HCT116 (cell line): ENCODE data around the gene IMMP2L. TPM values are rescaled to one million over a fixed set of nuclear protein-coding genes. Genes with fewer than 3 reads are reported as not detected.

ENCODE experiments used
- ATAC-seq: fragments of 200-7000 bp; cut with Tn5 transposase; 2 replicates; pipeline ENCODE4 v1.9.1; 2020; ENCODE audit warnings: mild to moderate bottlenecking, moderate library complexity
- BruUV-seq: library from RNA; stranded (reverse); fragments of 400-500 nt; replicated peaks from 2 replicates; lab custom pipeline; 2021; lab: Mats Ljungman, UMichigan
- CTCF ChIA-PET: fragments of 300-600 bp; sonication (Branson Sonifier 250); formaldehyde crosslinking; loops from one replicate; lab custom pipeline; 2021; ENCODE audit warnings: antibody characterized with exemption; lab: Charles Lee
- POLR2A ChIA-PET: fragments of 300-600, 350-600 bp; sonication (Branson Sonifier 250); formaldehyde crosslinking; loops from one replicate; lab custom pipeline; 2021; ENCODE audit warnings: antibody characterized with exemption; lab: Charles Lee
- RAD21 ChIA-PET, 2 experiments: fragments of 300-600 bp; sonication (Branson Sonifier 250); formaldehyde crosslinking; loops; one replicate each; lab custom pipeline; 2023; ENCODE audit warnings: low total read pairs in 2 of 2; ENCODE audit not compliant: uncharacterized antibody in 2 of 2, unreplicated experiment in 2 of 2, low non-redundant PET in 1 of 2; lab: Charles Lee
- DNase-seq: peaks from one replicate; pipeline ENCODE4 v3.0.0-alpha.2; 2010; ENCODE audit warnings: low read depth, low spot score
- H2AFZ ChIP-seq: fragments of 200-600 bp; shearing (Covaris generic), sonication (generic); 2 replicates; pipeline ENCODE4 v1.6.1; 2017; ENCODE audit warnings: low read depth, mixed run types, mixed read lengths, antibody characterized with exemption, low read length; ENCODE audit not compliant: poor library complexity, severe bottlenecking
- H3K27ac ChIP-seq: 2 replicates; pipeline ENCODE4 v1.5.1; 2012; ENCODE audit warnings: low read depth, low read length
- H3K27me3 ChIP-seq: fragments of 200-600 bp; sonication (generic); 2 replicates; pipeline ENCODE4 v1.6.1; 2016; ENCODE audit warnings: mixed run types, low read length, mixed read lengths; ENCODE audit not compliant: insufficient read depth
- H3K36me3 ChIP-seq, 2 experiments: fragments of 200-500 bp in 1 of 2; fragments of 200-600 bp in 1 of 2; sonication (Bioruptor generic) in 1 of 2; sonication (generic) in 1 of 2; 2 replicates each; pipeline versions ENCODE4 v1.5.1 to v1.6.1; 2014 to 2016; ENCODE audit warnings: low read length in 2 of 2, inconsistent platforms in 1 of 2, mixed read lengths in 1 of 2, mixed run types in 1 of 2; ENCODE audit not compliant: insufficient read depth in 2 of 2, control insufficient read depth in 1 of 2
- H3K4me1 ChIP-seq, 2 experiments: fragments of 200-600 bp in 1 of 2; sonication (generic) in 1 of 2; 2 replicates each; pipeline versions ENCODE4 v1.5.1 to v1.6.1; 2012 to 2017; ENCODE audit warnings: low read length in 2 of 2, inconsistent platforms in 1 of 2, mild to moderate bottlenecking in 1 of 2, mixed read lengths in 1 of 2, mixed run types in 1 of 2, moderate library complexity in 1 of 2; ENCODE audit not compliant: insufficient read depth in 2 of 2, control insufficient read depth in 1 of 2
- H3K4me2 ChIP-seq: fragments of 200-600 bp; sonication (generic); 2 replicates; pipeline ENCODE4 v1.6.1; 2017; ENCODE audit warnings: mixed run types, low read length, mixed read lengths
- H3K4me3 ChIP-seq, 2 experiments: fragments of 200-600 bp in 1 of 2; sonication (generic) in 1 of 2; replicated peaks in 1 of 2; 2 replicates each; pipeline ENCODE4 v1.5.1; 2011 to 2016; ENCODE audit warnings: low read length in 2 of 2, control low read depth in 1 of 2, low read depth in 1 of 2, mild to moderate bottlenecking in 1 of 2, mixed read lengths in 1 of 2, mixed run types in 1 of 2
- H3K79me2 ChIP-seq: fragments of 200-600 bp; sonication (generic); 2 replicates; pipeline ENCODE4 v1.6.1; 2017; ENCODE audit warnings: mild to moderate bottlenecking, mixed run types, low read length, moderate library complexity, mixed read lengths; ENCODE audit not compliant: insufficient read depth
- H3K9ac ChIP-seq: fragments of 200-600 bp; sonication (generic); 2 replicates; pipeline ENCODE4 v1.6.1; 2016; ENCODE audit warnings: low read length, mixed read lengths
- H3K9me2 ChIP-seq: fragments of 200-600 bp; sonication (generic), shearing (Covaris generic); 2 replicates; pipeline ENCODE4 v1.6.1; 2017; ENCODE audit warnings: mixed run types, mild to moderate bottlenecking, moderate library complexity; ENCODE audit not compliant: insufficient read depth
- H3K9me3 ChIP-seq, 2 experiments: fragments of 200-500 bp in 1 of 2; fragments of 200-600 bp in 1 of 2; sonication (Bioruptor generic) in 1 of 2; sonication (generic) in 1 of 2; 2 replicates each; pipeline ENCODE4 v1.6.1; 2014 to 2017; ENCODE audit warnings: low read length in 2 of 2, mixed read lengths in 2 of 2, inconsistent platforms in 1 of 2, low read depth in 1 of 2, mild to moderate bottlenecking in 1 of 2, mixed run types in 1 of 2, moderate library complexity in 1 of 2; ENCODE audit not compliant: control insufficient read depth in 1 of 2, insufficient read depth in 1 of 2
- H4K20me1 ChIP-seq: fragments of 200-600 bp; sonication (generic), shearing (Covaris generic); 2 replicates; pipeline ENCODE4 v1.6.1; 2017; ENCODE audit warnings: mixed run types, mild to moderate bottlenecking, moderate library complexity; ENCODE audit not compliant: insufficient read depth
- ATF3 ChIP-seq: IDR thresholded peaks from 2 replicates; pipeline ENCODE4 v1.6.1; 2012
- CEBPB ChIP-seq: IDR thresholded peaks from 2 replicates; pipeline ENCODE4 v1.6.1; 2012; ENCODE audit warnings: low read depth
- CTCF ChIP-seq, 3 experiments: fragments of 200-600 bp in 1 of 3; sonication (generic) in 1 of 3; IDR thresholded peaks in 2 of 3; conservative IDR thresholded peaks in 1 of 3; 2 replicates each; pipeline ENCODE4 v1.5.1; 2012 to 2017; ENCODE audit warnings: low read depth in 2 of 3, low read length in 2 of 3, antibody characterized with exemption in 1 of 3, borderline replicate concordance in 1 of 3, control low read depth in 1 of 3, mild to moderate bottlenecking in 1 of 3, mixed read lengths in 1 of 3, mixed run types in 1 of 3, moderate library complexity in 1 of 3; ENCODE audit not compliant: insufficient read depth in 1 of 3
- EGR1 ChIP-seq: IDR thresholded peaks from 2 replicates; pipeline ENCODE4 v1.6.1; 2012; ENCODE audit warnings: low read depth
- ELF1 ChIP-seq: IDR thresholded peaks from 2 replicates; pipeline ENCODE4 v1.6.1; 2012; ENCODE audit warnings: low read depth, borderline replicate concordance
- EZH2phosphoT487 ChIP-seq: fragments of 200-600 bp; IDR thresholded peaks from 2 replicates; pipeline ENCODE4 v1.6.1; 2018; ENCODE audit warnings: antibody characterized with exemption, borderline replicate concordance
- FOSL1 ChIP-seq: IDR thresholded peaks from 2 replicates; pipeline ENCODE4 v1.6.1; 2012; ENCODE audit warnings: low read depth
- POLR2A ChIP-seq: IDR thresholded peaks from 2 replicates; pipeline ENCODE4 v1.7.0; 2011; ENCODE audit warnings: borderline replicate concordance; ENCODE audit not compliant: insufficient read depth, insufficient read length; ENCODE audit errors: extremely low read depth
- POLR2AphosphoS5 ChIP-seq: IDR thresholded peaks from 2 replicates; pipeline ENCODE4 v1.6.1; 2011; ENCODE audit warnings: mild to moderate bottlenecking, low read depth, low read length, moderate library complexity
- REST ChIP-seq: IDR thresholded peaks from 2 replicates; pipeline ENCODE4 v1.6.1; 2012; ENCODE audit warnings: low read depth
- SIN3A ChIP-seq: IDR thresholded peaks from 2 replicates; pipeline ENCODE4 v1.6.1; 2012; ENCODE audit warnings: low read depth
- SP1 ChIP-seq: IDR thresholded peaks from 2 replicates; pipeline ENCODE4 v1.6.1; 2012; ENCODE audit warnings: low read depth
- SRF ChIP-seq: IDR thresholded peaks from 2 replicates; pipeline ENCODE4 v1.6.1; 2012; ENCODE audit warnings: low read depth
- TCF7L2 ChIP-seq: IDR thresholded peaks from 2 replicates; pipeline ENCODE4 v1.7.0; 2011; ENCODE audit warnings: borderline replicate concordance, inconsistent platforms; ENCODE audit not compliant: insufficient read depth, insufficient read length; ENCODE audit errors: extremely low read depth
- ZNF274 ChIP-seq: fragments of 200-500 bp; sonication (Bioruptor generic); IDR thresholded peaks from 2 replicates; pipeline ENCODE4 v1.6.1; 2014; ENCODE audit warnings: mild to moderate bottlenecking, low read depth, low read length, inconsistent platforms
- intact Hi-C: fragments of 100-400 bp; cut with micrococcal nuclease; formaldehyde crosslinking; loops from 2 replicates; pipeline ENCODE4 v1.10.0; 2022
- total RNA-seq: library from RNA; stranded (reverse); gene quantifications from one replicate; pipeline ENCODE4 v1.2.1, GENCODE V29; 2021; ENCODE audit not compliant: unreplicated experiment
- TF ChIP-seq, protein P1 (sequence below): IDR thresholded peaks from 2 replicates; pipeline ENCODE4 v1.6.1; 2012

IMMP2L gene
- total RNA-seq, 1 experiment from 2014 or later, result 21.1 TPM

GRCh38 chr7:110861163-110861562, 701.1 kb downstream of the IMMP2L start:
- no peaks in the 10 kb centered on the region for H3K36me3 ChIP-seq
- TF ChIP-seq SP1 (no peak), ZNF274 (no peak)
- TF ChIP-seq, all 23 proteins: peak for 0
- H3K4me3 ChIP-seq, result no peak overlapping the region
- H3K9me2 ChIP-seq, result no peaks in the 10 kb centered on the region
- H4K20me1 ChIP-seq, result no peaks in the 10 kb centered on the region
- BruUV-seq, result no TSS peak
- no peak overlapping the region for H3K9ac ChIP-seq
- H2AFZ ChIP-seq, result no peak overlapping the region
- ChIA-PET POLR2A (no interaction called here), RAD21 (no interaction called here), CTCF (no interaction called here)
- DNase-seq, result no peak
- intact Hi-C loops, result no loop called here
- no peaks in the 10 kb centered on the region for H3K79me2 ChIP-seq
- H3K9me3 ChIP-seq, result no peaks in the 10 kb centered on the region
- no peak overlapping the region for H3K27ac ChIP-seq
- H3K4me1 ChIP-seq, result no peaks in the 10 kb centered on the region
- no peaks in the 10 kb centered on the region for H3K27me3 ChIP-seq
- no peak overlapping the region for H3K4me2 ChIP-seq
- no peak for ATAC-seq

GRCh38 chr7:110857106-110857505, 705.2 kb downstream of the IMMP2L start:
- Histone ChIP-seq H3K4me2 (no peak overlapping the region), H3K4me1 (no peaks in the 10 kb centered on the region), H4K20me1 (no peaks in the 10 kb centered on the region), H3K9me3 (no peaks in the 10 kb centered on the region), H3K79me2 (no peaks in the 10 kb centered on the region), H3K36me3 (no peaks in the 10 kb centered on the region), H3K27ac (no peak overlapping the region), H3K9ac (no peak overlapping the region), H3K9me2 (no peaks in the 10 kb centered on the region), H3K27me3 (no peaks in the 10 kb centered on the region), H2AFZ (no peak overlapping the region), H3K4me3 (no peak overlapping the region)
- ATAC-seq (no peak), DNase-seq (no peak)
- no TSS peak for BruUV-seq
- intact Hi-C loops, result no loop called here
- POLR2A ChIA-PET, result no interaction called here
- CTCF ChIA-PET, result no interaction called here
- RAD21 ChIA-PET, result no interaction called here
- TF ChIP-seq SP1 (no peak), POLR2AphosphoS5 (no peak), SRF (no peak), POLR2A (no peak), SIN3A (no peak), ELF1 (no peak), TCF7L2 (no peak), ZNF274 (no peak), FOSL1 (no peak), CEBPB (no peak), EZH2phosphoT487 (no peak), REST (no peak), CTCF (IDR thresholded peaks at IDR 0.05 in 2 of 3, conservative IDR thresholded peaks at IDR 0.05 in 1 of 3; ENCODE audit: borderline replicate concordance in 1 of 3, insufficient read depth in 1 of 3, low read depth in 2 of 3, low read length in 2 of 3) (no peak), ATF3 (no peak), EGR1 (no peak)
- TF ChIP-seq, protein P1, sequence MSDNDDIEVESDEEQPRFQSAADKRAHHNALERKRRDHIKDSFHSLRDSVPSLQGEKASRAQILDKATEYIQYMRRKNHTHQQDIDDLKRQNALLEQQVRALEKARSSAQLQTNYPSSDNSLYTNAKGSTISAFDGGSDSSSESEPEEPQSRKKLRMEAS, result no peak
